Right renal cortex interstitium (tissue), 3 donors: ENCODE measurements around the gene HTRA3. TPM values are rescaled to one million over a fixed set of nuclear protein-coding genes. Genes with fewer than 3 reads are reported as not detected.

Source experiments
- DNase-seq, 3 donors: peaks; one replicate each; pipeline ENCODE4 v3.0.0-alpha.2; 2013; ENCODE audit warnings: low read depth in 3 of 3, low spot score in 2 of 3
- polyA plus RNA-seq, 3 donors: library from polyadenylated mRNA; unstranded; fragments of 120-200 nt; gene quantifications; one replicate each; pipeline ENCODE4 v1.2.1, GENCODE V29; 2013; ENCODE audit not compliant: insufficient read length in 3 of 3

HTRA3 gene
- polyA plus RNA-seq, 3 donors: 7.9 to 9.9 (median 8.7) TPM

DNA sequence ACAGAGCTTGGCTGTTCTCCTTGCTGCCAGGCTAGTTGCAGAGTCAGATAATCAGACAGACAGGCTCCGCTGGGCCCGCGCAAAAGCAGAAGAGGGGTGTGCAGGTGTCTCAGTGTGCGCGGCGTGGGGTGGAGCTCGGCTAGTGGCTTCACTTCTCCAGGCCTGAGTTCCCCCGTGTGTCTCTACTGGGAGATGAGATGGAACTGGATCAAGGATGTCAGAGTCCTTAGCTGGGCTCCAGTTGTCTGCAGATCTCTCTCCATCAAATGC, 21.1 kb downstream of the HTRA3 start:
- DNase-seq: no peak

DNA sequence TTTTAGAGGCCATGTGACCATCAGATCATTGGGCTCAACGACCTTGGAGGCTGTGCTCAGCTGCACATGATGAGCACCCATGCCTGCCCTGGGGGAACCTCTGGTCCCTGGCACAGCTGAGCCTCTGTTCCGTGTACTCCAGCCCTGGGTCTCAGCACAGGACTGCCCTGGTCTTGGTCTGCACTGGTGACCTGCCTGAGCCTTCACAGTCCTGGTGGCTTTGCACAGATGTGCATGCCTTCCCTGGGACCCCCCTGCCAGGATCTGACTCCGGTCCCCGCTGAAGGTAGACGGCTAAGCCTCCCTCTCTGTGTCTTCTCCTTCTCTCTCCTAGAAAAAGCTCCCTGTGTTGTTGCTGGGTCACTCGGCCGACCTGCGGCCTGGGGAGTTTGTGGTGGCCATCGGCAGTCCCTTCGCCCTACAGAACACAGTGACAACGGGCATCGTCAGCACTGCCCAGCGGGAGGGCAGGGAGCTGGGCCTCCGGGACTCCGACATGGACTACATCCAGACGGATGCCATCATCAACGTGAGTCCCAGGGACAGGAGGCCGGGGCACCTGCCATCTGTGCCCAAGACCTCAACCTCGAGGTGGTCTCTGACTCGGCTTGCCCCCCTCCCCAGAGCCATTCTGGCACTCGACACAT, 21.6 kb downstream of the HTRA3 start:
- no peak for DNase-seq

DNA sequence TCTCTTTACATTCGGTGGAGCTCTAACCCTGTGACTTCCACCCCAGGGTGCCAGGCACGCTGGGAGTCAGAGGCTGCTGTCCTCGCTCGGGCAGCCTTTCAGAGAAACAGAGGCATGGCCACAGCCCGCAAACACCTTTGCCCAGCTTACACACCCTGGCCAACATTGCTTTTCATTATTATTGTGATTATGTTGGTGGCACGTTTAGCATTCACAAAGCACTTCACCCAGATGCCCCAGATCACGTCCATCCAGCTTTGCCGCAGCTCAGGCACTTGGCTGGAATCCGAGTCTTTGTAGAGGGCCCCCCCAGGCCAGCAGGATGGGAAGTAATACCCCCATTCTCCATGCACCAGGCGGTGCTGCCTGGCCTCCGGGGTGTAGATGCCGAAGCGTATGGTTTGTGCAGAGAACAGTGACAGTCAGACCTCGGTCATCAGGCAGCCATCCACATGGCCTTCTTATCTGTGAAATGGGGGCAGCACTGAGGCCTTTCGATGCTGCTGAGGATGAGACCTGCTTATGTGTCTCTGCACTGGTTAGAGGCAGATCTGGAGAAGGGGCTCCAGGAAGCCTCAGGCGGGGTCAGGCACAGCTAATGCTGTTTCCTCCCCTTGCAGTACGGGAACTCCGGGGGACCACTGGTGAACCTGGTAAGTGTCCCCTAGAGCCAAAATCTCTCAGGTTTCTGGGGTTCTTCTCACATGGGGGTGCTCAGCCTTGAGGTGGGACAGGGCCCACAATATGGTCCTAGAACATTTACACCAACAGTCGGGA, 22.3 kb downstream of the HTRA3 start:
- no peak for DNase-seq

DNA sequence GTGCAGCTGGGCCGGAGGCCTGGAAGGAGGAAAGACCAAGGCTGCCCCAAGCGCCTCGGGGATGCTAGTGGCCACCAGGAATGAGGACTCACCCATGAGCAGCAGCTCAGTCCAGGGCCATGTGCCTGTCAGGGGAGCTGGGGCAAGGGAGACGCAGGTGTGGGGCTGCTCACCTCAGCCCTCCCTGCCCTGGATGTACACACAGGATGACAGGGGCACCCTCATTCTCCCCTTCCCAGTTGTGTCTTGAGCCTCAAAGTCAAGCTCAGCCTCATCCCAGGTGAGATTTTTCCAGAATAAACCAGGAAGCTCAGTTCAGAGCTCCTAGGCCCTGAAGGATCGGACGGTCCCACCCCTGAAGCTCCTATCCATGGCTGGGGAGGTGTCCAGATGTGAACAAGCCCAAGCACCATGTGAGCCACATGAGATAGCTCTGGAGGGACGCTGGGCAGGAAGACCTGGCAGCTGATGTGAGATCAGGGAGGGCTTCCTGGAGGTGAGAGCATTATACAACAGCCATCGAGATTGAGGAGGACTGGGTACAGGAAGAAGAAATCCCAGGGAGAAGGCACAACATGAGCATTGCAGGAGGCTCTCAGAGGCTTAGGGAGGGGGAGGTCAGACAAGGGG, 23.0 kb downstream of the HTRA3 start:
- no peak for DNase-seq

DNA sequence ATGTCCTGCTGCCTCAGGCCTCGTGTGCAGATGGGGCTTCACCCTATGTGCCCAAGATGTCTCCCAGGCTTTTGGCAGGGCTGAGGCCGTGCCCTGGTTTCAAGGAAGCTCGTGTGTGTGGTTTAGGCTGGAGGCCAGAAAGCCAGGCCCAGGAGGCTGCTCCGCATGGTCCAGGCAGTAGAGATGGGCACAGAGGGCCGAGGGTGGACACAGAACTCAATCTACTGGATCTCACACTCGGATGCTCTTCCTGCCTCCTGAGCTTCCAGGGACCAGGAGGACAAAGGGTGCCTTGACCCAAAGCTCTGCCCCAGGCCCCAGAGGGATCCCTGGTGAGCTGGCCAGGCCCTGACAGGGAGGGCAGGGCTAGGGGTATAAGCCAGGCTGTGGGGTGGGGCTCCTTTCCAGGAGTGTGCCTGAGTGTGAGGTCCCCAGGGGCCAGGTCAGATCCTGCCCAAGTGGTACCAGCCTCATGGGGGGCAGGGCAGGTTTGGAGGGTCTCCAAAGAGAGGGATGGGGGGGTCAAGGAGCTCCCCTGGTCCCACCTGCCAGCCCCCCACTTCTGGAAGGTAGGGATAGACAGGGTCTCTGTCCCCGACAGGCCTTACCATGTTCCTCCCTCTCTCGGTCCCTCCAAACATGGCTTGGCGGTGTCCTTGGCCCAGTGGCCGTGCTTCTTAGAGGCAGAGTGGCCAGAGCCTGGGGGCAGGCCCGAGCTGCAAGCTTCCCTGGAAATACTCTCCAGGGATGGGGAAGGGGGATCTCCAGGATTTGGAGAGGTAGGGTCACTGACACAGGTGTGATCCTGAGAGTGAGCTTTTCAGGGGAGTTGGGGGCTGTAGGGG, 23.8 kb downstream of the HTRA3 start:
- no peak for DNase-seq

DNA sequence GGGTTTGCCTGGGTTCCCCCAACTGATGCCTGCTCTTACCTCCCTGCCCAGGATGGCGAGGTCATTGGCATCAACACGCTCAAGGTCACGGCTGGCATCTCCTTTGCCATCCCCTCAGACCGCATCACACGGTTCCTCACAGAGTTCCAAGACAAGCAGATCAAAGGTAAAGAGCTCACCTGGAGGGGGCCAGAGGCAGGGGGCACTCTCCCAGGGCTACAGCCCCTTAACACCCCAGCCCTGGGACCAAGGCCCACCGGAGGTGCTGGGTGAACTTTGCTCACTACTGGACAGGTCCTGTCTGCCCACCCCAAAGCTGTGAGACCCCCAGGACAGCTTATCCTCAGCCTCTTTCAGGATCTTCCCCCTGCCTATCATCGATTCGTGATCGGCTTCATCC, 24.5 kb downstream of the HTRA3 start:
- no peak for DNase-seq

DNA sequence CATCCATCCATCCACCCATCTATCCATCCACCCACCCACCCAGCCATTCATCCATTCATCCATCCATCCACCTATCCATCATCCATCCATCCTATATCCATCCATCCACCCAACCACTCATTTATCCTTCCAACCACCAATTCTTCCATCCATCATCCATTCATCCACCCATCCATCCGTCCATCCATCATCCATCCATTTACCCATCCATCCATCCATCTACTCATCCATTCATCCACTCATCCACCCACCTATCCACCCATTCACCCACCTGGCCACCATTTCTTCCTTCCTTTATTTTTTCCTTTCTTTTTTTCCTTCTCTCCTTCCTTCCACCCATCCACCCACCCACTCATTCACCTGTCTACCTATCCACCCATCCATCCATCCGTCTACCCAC, 25.2 kb downstream of the HTRA3 start:
- no peak for DNase-seq

DNA sequence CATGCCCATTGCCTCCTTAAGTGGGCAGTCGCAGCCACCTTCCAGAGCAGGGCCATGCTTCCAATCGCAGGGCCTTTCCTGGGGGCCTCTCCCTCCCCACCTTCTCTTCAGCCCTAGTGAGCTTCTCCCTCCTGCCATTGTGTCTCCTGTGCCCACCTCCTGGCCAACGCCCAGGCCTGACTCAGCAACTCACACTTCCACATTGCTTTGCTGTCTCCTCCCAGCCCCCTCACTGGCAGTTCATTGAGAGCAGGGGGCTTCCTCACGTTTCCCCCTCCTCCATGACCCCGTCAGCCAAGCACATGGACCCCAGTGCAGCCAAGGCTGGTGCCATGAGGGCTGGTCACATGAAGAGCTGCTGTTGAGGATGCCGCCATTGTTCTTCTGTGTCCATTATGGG, 25.9 kb downstream of the HTRA3 start:
- DNase-seq: no peak

DNA sequence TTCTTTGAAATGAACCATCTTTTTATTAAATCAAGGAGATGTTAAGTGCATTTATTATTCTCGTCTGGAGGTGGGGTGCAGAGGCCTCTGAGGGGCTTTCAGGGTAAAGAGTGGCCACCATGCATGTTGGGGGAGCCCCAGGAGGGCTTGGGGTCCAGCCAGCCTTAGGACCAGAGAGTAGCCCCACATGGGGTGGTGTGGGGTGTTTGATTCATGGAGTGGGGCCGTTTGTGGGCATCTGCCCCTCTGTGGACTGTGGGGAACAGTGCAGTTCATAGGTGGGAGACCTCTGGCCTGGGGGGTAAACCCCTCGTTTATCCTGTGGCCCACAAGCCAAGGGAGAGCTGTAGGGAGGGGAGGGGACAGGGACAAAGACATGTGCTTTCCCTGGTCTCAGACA, 26.9 kb downstream of the HTRA3 start:
- DNase-seq: no peak

DNA sequence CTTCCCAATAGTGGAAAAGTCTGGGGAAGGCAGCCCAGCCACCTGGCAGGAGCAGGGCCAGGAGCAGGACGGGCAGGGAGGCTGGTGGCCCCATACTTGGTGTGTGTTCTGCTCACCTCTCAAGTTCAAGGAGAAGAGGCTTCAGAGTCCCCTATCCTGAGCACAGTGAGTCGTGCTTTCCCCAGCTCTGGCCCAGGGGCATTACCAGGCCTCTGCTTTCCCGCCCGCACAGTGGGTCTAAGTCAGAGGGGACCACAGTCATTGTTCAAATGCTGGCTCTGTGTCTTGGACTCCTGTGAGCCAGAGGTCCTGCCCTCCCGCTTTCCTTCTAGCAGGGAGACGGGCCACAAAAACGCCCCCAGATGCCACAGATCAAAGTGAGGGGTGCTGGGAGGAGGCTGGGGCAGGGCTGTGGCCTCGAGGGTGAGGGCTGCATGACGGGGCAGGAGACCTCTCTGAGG, 27.6 kb downstream of the HTRA3 start:
- no peak for DNase-seq

DNA sequence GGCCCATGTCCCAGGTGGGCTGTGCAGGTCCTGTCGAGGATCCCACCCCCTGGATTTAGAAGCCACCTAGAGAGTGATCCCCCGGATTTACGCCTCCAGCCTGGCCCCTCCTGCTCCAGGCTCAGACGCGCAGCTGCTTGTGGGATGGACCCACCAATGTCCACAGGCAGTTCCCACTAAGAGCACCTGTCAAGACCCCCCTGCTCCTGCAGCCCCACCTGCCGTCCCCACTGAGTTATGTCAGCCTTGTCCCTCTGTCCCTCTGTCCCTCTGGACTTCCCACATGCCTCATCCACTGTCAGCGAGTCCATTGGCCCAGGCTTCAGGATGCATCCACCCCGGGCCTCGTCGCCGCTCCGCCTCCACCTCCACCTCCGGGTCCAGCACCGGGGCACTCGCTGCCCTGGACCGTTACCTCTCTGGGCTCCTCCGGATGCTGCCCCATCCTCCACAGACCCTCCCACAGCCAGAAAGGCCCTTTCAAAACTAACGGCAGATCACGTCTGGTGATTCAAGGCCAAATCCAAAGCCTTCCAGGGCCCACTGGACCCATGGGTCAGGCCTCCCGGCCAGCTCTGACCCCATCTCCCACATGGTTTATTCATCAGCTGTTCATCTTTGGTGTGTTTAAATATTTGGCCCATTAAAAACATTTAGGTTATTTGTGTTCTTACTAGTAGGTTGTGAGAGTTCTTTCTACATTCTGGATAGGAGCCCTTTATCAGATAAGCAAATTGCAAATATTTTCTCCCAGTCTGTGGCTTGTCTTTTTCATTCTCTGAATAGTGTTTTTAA, 28.3 kb downstream of the HTRA3 start:
- DNase-seq: no peak

DNA sequence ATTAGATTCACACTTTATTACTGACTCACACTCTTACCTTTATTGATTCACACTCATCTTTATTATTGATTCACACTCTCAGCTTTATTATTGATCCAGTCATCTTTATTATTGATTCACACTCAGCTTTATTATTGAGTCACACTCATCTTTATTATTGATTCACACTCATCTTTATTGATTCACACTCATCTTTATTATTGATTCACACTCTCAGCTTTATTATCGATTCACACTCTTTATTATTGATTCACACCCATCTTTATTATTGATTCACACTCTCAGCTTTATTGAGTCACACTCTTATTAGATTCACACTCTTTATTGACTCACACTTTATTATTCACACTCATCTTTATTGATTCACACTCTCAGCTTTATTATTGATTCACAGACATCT, 31.3 kb downstream of the HTRA3 start:
- no peak for DNase-seq

DNA sequence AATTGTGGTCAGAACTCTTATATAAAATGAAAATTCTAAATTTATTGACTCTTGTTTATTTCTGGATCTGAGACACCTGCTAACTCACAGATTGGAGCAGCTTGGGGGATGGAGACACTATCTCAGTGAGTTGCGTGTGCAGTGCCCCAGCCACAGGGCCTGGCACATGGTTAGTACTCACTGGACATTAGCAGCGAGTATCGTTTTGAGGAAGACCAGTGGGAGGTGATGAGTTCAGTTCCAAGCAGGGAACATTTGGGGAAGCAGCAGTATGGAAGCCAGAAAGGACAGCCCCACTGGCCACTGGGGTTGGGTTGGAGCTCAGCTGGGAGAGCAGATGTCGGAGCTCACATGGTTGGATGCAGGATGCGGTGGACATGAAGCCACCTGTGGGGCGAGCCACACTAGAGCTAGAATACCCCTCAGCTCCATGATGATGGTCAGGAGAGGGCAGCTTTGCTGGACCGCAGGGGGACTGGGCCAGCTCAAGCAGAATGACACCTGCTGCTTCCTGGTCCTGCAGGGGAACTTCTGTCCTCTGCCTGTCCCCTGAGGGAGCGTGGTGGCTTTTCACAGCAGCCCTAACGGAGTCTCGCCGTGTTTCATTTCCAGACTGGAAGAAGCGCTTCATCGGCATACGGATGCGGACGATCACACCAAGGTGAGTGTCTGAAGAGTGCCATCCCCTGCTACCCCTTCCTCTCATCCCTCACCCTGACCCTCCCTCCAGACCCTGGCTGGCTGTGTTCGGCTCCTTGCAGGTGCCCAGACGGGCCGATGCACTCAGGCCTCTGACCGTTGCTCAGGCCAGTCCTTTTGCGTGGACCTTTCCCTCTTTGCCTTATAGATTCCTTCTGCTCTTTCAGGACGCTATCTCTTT, 32.5 kb downstream of the HTRA3 start:
- DNase-seq: no peak

DNA sequence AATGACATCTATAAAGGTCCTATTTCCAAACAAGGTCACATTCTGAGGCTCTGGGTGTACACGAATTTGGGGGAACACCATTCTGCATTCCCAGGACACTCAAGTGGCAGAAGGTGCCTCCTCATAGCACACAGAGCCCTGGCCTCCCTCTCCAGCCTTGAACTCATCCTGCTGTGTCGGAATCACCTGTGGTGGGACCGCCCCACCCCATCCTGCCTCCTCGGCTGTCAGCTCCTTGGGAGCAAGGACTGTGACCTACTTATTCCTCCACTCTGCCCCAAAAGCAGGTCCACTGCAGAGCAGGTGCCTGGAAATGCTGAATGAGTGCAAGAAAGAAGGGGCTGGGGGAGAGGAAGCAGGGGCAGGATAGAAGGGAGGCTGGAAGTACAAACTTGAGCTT, 33.5 kb downstream of the HTRA3 start:
- DNase-seq: no peak

DNA sequence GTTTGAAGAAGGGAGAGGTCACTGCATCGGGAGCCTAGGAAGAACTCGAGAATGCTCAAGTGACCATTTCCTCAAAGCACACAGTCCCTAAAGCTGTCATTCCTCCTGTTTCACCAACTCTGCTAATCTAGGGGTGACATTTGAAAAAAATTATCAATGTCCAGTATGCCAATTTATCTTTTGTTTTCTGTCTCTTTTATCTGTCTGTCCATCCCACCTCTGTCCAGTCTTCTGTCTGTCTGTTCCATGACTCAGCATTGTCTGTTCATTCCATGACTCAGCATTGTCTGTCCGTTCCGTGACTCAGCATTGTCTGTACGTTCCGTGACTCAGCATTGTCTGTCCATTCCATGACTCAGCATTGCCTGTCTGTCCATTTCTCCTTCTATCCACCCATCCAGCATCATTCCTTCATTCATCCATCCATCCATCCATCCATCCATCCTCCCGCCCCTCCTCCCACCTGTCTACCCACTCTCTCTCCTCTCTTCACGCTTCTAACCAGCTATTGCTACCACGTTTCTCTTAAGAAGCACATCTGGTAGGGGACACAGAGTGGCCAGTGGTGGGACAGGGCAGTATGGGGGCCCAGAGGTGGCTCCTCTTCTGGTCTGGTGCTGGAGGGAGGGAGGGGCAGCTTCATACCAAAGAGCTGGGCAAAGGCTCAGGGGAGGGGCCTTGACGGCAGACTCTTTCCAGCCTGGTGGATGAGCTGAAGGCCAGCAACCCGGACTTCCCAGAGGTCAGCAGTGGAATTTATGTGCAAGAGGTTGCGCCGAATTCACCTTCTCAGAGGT, 34.1 kb downstream of the HTRA3 start:
- DNase-seq: no peak

DNA sequence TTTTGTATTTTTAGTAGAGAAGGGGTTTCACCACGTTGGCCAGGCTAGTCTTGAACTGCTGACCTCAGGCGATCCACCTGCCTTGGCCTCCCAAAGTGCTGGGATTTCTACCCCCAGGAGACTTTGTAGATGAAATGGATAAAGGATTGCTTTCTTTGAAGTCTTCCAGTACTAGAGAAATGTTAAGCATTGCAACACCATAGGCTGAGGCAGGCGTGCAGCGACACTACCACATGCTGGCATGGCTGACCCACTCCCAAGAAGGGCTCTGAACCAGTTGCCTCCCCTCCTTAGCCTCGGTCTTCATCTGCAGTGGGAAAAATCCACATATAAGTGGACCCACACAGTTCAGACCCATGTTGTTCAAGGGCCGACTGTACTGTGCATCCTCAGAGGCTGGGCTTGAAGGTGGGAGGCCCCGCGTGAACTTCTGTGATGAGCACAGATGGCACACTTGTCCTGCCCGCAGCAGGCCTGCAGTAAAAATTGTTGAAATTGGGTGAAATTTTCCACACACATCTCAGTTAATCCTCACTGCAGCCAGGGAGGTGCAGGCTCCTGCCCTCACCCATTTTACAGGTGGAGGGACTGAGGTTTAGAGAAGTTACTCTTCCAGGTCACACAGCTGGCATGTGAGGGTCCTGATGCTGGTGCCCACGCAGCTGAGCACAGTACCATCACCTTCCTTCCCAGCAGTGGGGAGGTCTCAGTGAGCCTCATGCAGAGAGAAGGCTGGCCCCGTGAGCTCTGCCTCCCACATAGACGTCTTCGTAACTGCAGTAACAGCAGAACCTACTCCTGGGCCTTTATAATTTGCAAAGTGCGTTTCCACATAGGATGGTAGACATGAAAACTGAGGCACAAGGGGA, 35.5 kb downstream of the HTRA3 start:
- DNase-seq: no peak

DNA sequence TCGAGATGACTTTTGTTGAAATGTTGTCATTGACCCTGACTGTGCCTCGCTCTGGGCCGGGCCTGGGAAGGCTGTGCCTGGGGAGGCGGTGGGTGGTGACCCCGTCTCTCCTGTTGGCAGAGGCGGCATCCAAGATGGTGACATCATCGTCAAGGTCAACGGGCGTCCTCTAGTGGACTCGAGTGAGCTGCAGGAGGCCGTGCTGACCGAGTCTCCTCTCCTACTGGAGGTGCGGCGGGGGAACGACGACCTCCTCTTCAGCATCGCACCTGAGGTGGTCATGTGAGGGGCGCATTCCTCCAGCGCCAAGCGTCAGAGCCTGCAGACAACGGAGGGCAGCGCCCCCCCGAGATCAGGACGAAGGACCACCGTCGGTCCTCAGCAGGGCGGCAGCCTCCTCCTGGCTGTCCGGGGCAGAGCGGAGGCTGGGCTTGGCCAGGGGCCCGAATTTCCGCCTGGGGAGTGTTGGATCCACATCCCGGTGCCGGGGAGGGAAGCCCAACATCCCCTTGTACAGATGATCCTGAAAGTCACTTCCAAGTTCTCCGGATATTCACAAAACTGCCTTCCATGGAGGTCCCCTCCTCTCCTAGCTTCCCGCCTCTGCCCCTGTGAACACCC, 36.4 kb downstream of the HTRA3 start:
- DNase-seq: no peak
